Panc1 (cell line): Measurements from ENCODE around the gene CATSPERZ. TPM values are rescaled to one million over a fixed set of nuclear protein-coding genes. Genes with fewer than 3 reads are reported as not detected.

Experiments
- ATAC-seq: fragments of 200-7000 bp; cut with Tn5 transposase; 2 replicates; pipeline ENCODE4 v1.9.1; 2020; ENCODE audit warnings: mild to moderate bottlenecking, moderate library complexity
- BruUV-seq: library from RNA; stranded (reverse); fragments of 400-500 nt; replicated peaks from 2 replicates; lab custom pipeline; 2021; lab: Mats Ljungman, UMichigan
- CTCF ChIA-PET: fragments of 300-600 bp; sonication (Branson Sonifier 250); formaldehyde crosslinking; loops from one replicate; lab custom pipeline; 2022; ENCODE audit warnings: antibody characterized with exemption; lab: Charles Lee
- POLR2A ChIA-PET: fragments of 300-600 bp; sonication (Branson Sonifier 250); formaldehyde crosslinking; loops from one replicate; lab custom pipeline; 2022; ENCODE audit warnings: antibody characterized with exemption; lab: Charles Lee
- DNase-seq: peaks from one replicate; pipeline ENCODE4 v3.0.0-alpha.2; 2010; ENCODE audit warnings: low read depth, low spot score
- H3K27ac ChIP-seq: 2 replicates; pipeline ENCODE4 v1.5.1; 2011; ENCODE audit warnings: mild to moderate bottlenecking, low read length, inconsistent platforms
- H3K27me3 ChIP-seq: fragments of 200-500 bp; sonication (Bioruptor generic); 2 replicates; pipeline ENCODE4 v1.6.0; 2014; ENCODE audit warnings: low read length, inconsistent platforms; ENCODE audit not compliant: control insufficient read depth, insufficient read depth
- H3K36me3 ChIP-seq: fragments of 200-500 bp; sonication (Bioruptor generic); 2 replicates; pipeline ENCODE4 v1.5.1; 2014; ENCODE audit warnings: inconsistent platforms, mild to moderate bottlenecking, low read length, moderate library complexity; ENCODE audit not compliant: control insufficient read depth, insufficient read depth
- H3K4me1 ChIP-seq: 2 replicates; pipeline ENCODE4 v1.5.1; 2011; ENCODE audit warnings: inconsistent platforms, mild to moderate bottlenecking, low read length, moderate library complexity; ENCODE audit not compliant: control insufficient read depth, insufficient read depth
- H3K4me3 ChIP-seq, 2 experiments: 2 replicates each; pipeline ENCODE4 v1.5.1; 2011 to 2012; ENCODE audit warnings: low read depth in 2 of 2, low read length in 2 of 2, mild to moderate bottlenecking in 2 of 2, inconsistent platforms in 1 of 2, moderate library complexity in 1 of 2
- H3K9me3 ChIP-seq: fragments of 200-500 bp; sonication (Bioruptor generic); 2 replicates; pipeline ENCODE4 v1.5.1; 2014; ENCODE audit warnings: low read depth, mild to moderate bottlenecking, inconsistent platforms, low read length, moderate library complexity; ENCODE audit not compliant: control insufficient read depth, insufficient read depth
- POLR2AphosphoS5 ChIP-seq: IDR thresholded peaks from 2 replicates; pipeline ENCODE4 v1.6.1; 2012; ENCODE audit warnings: mild to moderate bottlenecking, low read depth, low read length, moderate library complexity
- SIN3A ChIP-seq: IDR thresholded peaks from 2 replicates; pipeline ENCODE4 v1.6.1; 2012; ENCODE audit warnings: low read depth, mild to moderate bottlenecking, low read length, moderate library complexity, borderline replicate concordance; ENCODE audit not compliant: insufficient read depth
- TCF7L2 ChIP-seq: IDR thresholded peaks from 2 replicates; pipeline ENCODE4 v1.6.1; 2011; ENCODE audit warnings: mild to moderate bottlenecking, low read depth, low read length, inconsistent platforms
- in situ Hi-C: cut with HindIII; loops from 2 replicates; pipeline ENCODE4 v1.10.0; 2016; ENCODE audit warnings: low sequenced_read_pairs, low pct_unique_long_range_greater_than_20kb
- intact Hi-C: fragments of 100-400 bp; cut with micrococcal nuclease; formaldehyde crosslinking; loops from one replicate; pipeline ENCODE4 v1.10.0; 2022; ENCODE audit not compliant: unreplicated experiment
- total RNA-seq: library from RNA; stranded (reverse); gene quantifications from one replicate; pipeline ENCODE4 v1.2.1, GENCODE V29; 2021; ENCODE audit not compliant: unreplicated experiment
- TF ChIP-seq, protein P1 (sequence below): fragments of 450-650 bp; IDR thresholded peaks from 2 replicates; pipeline ENCODE4 v1.5.1; 2017; ENCODE audit warnings: mild to moderate bottlenecking
- TF ChIP-seq, protein P2 (sequence below), 2 experiments: IDR thresholded peaks; 2 replicates each; pipeline ENCODE4 v1.6.1; 2011 to 2012; ENCODE audit warnings: low read depth in 2 of 2, control low read depth in 1 of 2, low read length in 1 of 2, mild to moderate bottlenecking in 1 of 2, moderate library complexity in 1 of 2; ENCODE audit not compliant: insufficient read depth in 1 of 2

CATSPERZ gene
- total RNA-seq, 1 experiment from 2014 or later, result 0.64 TPM

DNA sequence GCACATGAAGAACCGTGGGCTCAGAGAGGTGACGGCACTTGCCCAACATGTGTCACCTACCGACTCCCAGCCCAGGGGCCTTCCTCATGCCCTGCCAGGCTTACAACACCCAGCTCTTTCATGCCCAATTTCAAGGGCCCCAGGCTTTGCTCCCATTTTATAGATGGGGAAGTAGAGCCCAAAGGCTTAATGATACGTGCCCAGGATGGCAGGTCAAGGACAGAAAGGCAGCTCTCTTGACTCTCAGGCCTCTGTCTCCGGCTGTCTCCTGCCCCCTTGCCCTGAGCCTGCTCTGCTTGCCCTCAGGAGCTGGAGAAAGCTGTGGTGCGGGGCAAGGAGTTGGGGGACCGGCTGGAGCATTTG, 48.8 kb downstream of the CATSPERZ start:
- in situ Hi-C loops, result no loop called here
- Histone ChIP-seq H3K4me3 (no peak overlapping the region), H3K27me3 (no peaks in the 10 kb centered on the region), H3K36me3 (no peaks in the 10 kb centered on the region), H3K4me1 (peaks cover 21% of the 10 kb centered on the region), H3K9me3 (no peaks in the 10 kb centered on the region), H3K27ac (no peak overlapping the region)
- BruUV-seq, result no TSS peak
- TF ChIP-seq, protein P1, sequence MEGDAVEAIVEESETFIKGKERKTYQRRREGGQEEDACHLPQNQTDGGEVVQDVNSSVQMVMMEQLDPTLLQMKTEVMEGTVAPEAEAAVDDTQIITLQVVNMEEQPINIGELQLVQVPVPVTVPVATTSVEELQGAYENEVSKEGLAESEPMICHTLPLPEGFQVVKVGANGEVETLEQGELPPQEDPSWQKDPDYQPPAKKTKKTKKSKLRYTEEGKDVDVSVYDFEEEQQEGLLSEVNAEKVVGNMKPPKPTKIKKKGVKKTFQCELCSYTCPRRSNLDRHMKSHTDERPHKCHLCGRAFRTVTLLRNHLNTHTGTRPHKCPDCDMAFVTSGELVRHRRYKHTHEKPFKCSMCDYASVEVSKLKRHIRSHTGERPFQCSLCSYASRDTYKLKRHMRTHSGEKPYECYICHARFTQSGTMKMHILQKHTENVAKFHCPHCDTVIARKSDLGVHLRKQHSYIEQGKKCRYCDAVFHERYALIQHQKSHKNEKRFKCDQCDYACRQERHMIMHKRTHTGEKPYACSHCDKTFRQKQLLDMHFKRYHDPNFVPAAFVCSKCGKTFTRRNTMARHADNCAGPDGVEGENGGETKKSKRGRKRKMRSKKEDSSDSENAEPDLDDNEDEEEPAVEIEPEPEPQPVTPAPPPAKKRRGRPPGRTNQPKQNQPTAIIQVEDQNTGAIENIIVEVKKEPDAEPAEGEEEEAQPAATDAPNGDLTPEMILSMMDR, result no peak
- TF ChIP-seq TCF7L2, result no peak
- no peak for TF ChIP-seq SIN3A
- TF ChIP-seq, protein P2, sequence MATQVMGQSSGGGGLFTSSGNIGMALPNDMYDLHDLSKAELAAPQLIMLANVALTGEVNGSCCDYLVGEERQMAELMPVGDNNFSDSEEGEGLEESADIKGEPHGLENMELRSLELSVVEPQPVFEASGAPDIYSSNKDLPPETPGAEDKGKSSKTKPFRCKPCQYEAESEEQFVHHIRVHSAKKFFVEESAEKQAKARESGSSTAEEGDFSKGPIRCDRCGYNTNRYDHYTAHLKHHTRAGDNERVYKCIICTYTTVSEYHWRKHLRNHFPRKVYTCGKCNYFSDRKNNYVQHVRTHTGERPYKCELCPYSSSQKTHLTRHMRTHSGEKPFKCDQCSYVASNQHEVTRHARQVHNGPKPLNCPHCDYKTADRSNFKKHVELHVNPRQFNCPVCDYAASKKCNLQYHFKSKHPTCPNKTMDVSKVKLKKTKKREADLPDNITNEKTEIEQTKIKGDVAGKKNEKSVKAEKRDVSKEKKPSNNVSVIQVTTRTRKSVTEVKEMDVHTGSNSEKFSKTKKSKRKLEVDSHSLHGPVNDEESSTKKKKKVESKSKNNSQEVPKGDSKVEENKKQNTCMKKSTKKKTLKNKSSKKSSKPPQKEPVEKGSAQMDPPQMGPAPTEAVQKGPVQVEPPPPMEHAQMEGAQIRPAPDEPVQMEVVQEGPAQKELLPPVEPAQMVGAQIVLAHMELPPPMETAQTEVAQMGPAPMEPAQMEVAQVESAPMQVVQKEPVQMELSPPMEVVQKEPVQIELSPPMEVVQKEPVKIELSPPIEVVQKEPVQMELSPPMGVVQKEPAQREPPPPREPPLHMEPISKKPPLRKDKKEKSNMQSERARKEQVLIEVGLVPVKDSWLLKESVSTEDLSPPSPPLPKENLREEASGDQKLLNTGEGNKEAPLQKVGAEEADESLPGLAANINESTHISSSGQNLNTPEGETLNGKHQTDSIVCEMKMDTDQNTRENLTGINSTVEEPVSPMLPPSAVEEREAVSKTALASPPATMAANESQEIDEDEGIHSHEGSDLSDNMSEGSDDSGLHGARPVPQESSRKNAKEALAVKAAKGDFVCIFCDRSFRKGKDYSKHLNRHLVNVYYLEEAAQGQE (IDR thresholded peaks at IDR 0.05; ENCODE audit: insufficient read depth in 1 of 2, low read depth in 2 of 2, low read length in 1 of 2), result no peak
- no peak for TF ChIP-seq POLR2AphosphoS5
- DNase-seq (no peak), ATAC-seq (no peak)
- ChIA-PET POLR2A (no interaction called here), CTCF (interaction anchor here (0.5 to 1.3 kb wide), 3 partner anchors 17 to 67 kb away, joined by 3 to 6 read pairs (median 6); no protein-coding TSS in a partner anchor)
- intact Hi-C loops, result no loop called here

DNA sequence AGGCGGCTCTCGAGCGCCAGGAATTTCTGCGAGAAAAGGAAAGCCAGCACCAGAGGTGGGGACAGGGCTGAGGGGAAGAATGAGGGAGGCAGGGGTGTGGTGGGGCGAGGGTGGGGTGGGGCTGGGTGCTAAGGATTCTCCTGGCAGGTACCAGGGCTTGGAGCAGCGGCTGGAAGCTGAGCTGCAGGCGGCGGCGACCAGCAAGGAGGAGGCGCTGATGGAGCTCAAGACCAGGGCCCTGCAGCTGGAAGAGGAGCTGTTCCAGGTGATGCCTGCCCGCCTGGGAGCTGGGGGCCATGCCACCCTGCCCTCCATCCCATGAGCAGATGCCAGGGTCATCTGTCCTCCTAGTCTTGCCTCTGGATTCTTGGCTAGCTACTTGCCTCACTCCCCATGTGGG, 49.2 kb downstream of the CATSPERZ start:
- Histone ChIP-seq H3K9me3 (no peaks in the 10 kb centered on the region), H3K27me3 (no peaks in the 10 kb centered on the region), H3K4me3 (no peak overlapping the region), H3K27ac (no peak overlapping the region), H3K4me1 (peaks cover 23% of the 10 kb centered on the region), H3K36me3 (no peaks in the 10 kb centered on the region)
- in situ Hi-C loops, result no loop called here
- no TSS peak for BruUV-seq
- POLR2A ChIA-PET, result no interaction called here
- ATAC-seq (no peak), DNase-seq (no peak)
- intact Hi-C loops, result no loop called here
- CTCF ChIA-PET, result interaction anchor here (0.5 to 1.3 kb wide), 3 partner anchors 18 to 67 kb away, joined by 3 to 6 read pairs (median 6); no protein-coding TSS in a partner anchor
- TF ChIP-seq, protein P1, result no peak
- TF ChIP-seq SIN3A (no peak), POLR2AphosphoS5 (no peak), TCF7L2 (no peak)
- TF ChIP-seq, protein P2 (IDR thresholded peaks at IDR 0.05; ENCODE audit: insufficient read depth in 1 of 2, low read depth in 2 of 2, low read length in 1 of 2), result no peak
